ENCODE results near the gene TBC1D9. TPM values are rescaled to one million over a fixed set of nuclear protein-coding genes. Genes with fewer than 3 reads are reported as not detected.

TBC1D9 gene
- total RNA-seq, 1 experiment from 2014 or later, result 21.7 TPM

- Histone ChIP-seq H3K4me3 (ENCODE audit: low read depth in 2 of 2, low read length in 2 of 2) (no peak overlapping the region), H3K36me3 (ENCODE audit: control insufficient read depth, insufficient read depth, low read length) (no peaks in the 10 kb centered on the region), H3K27ac (ENCODE audit: low read length) (peak overlapping the region; percentile 7; the same call in 1 of the 2 replicates), H3K9me3 (ENCODE audit: control insufficient read depth, insufficient read depth, low read depth, low read length) (no peaks in the 10 kb centered on the region), H3K27me3 (ENCODE audit: control insufficient read depth, insufficient read depth, low read length) (no peaks in the 10 kb centered on the region), H3K4me1 (ENCODE audit: control insufficient read depth, insufficient read depth, low read length) (peaks cover 20% of the 10 kb centered on the region)
- intact Hi-C loops (cut with micrococcal nuclease; ENCODE audit: unreplicated experiment) (no loop called here), in situ Hi-C loops (cut with HindIII; ENCODE audit: low pct_unique_long_range_greater_than_20kb, low sequenced_read_pairs) (no loop called here)
- POLR2A ChIA-PET, result no interaction called here
- no TSS peak for BruUV-seq (replicated peaks)
- DNase-seq (ENCODE audit: low read depth, low spot score) (no peak), ATAC-seq (no peak)
- CTCF ChIA-PET, result interaction anchor here (0.7 kb wide), 1 partner anchor 16 kb away, joined by 4 read pairs; the partner anchor contains the start of gene TBC1D9
- no peak for TF ChIP-seq POLR2AphosphoS5 (IDR thresholded peaks at IDR 0.05; ENCODE audit: low read depth, low read length)
- no peak for TF ChIP-seq TCF7L2 (IDR thresholded peaks at IDR 0.05; ENCODE audit: low read depth, low read length)
- no peak for TF ChIP-seq CTCF (IDR thresholded peaks at IDR 0.05)
- TF ChIP-seq REST (IDR thresholded peaks at IDR 0.05; ENCODE audit: insufficient read depth in 1 of 2, low read depth in 2 of 2, low read length in 1 of 2), result no peak
- no peak for TF ChIP-seq SIN3A (IDR thresholded peaks at IDR 0.05; ENCODE audit: borderline replicate concordance, insufficient read depth, low read depth, low read length)
These were observed 16.2 kb downstream of the TBC1D9 start for GRCh38 chr4:140739971-140740370.

DNA sequence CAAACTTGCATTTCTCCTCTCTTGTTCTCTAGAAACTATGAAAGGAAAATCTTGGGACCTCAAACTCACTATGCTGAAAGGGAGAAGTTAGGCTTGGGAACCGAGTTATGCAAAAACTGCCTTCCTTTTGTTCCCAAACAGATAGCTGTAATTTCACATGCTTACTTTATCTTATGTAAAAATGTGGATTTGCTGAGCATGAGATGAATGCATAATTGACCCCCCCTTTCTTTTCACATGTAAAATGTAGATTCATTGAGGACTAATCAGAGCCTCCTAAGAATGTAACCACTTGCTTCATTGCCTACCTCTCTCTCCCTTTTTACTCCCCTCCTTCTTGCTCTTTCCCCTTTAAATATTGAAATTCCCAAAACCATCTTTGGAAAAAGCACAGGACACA is 18.0 kb downstream of the TBC1D9 start:
- Histone ChIP-seq H3K9me3 (ENCODE audit: control insufficient read depth, insufficient read depth, low read depth, low read length) (no peaks in the 10 kb centered on the region), H3K4me3 (ENCODE audit: low read depth in 2 of 2, low read length in 2 of 2) (no peak overlapping the region), H3K27me3 (ENCODE audit: control insufficient read depth, insufficient read depth, low read length) (no peaks in the 10 kb centered on the region), H3K27ac (ENCODE audit: low read length) (no peak overlapping the region), H3K36me3 (ENCODE audit: control insufficient read depth, insufficient read depth, low read length) (no peaks in the 10 kb centered on the region), H3K4me1 (ENCODE audit: control insufficient read depth, insufficient read depth, low read length) (peaks cover 12% of the 10 kb centered on the region)
- TF ChIP-seq POLR2AphosphoS5 (IDR thresholded peaks at IDR 0.05; ENCODE audit: low read depth, low read length) (no peak), TCF7L2 (IDR thresholded peaks at IDR 0.05; ENCODE audit: low read depth, low read length) (no peak), SIN3A (IDR thresholded peaks at IDR 0.05; ENCODE audit: borderline replicate concordance, insufficient read depth, low read depth, low read length) (no peak), REST (IDR thresholded peaks at IDR 0.05; ENCODE audit: insufficient read depth in 1 of 2, low read depth in 2 of 2, low read length in 1 of 2) (no peak), CTCF (IDR thresholded peaks at IDR 0.05) (no peak)
- ChIA-PET CTCF (no interaction called here), POLR2A (no interaction called here)
- intact Hi-C loops (cut with micrococcal nuclease; ENCODE audit: unreplicated experiment), result no loop called here
- DNase-seq (ENCODE audit: low read depth, low spot score) (no peak), ATAC-seq (no peak)
- in situ Hi-C loops (cut with HindIII; ENCODE audit: low pct_unique_long_range_greater_than_20kb, low sequenced_read_pairs), result no loop called here
- no TSS peak for BruUV-seq (replicated peaks)
